Stimulated activated CD8-positive, alpha-beta memory T cell treated with anti-CD3 and anti-CD28 coated beads, Interleukin-12 subunit alpha, Interleukin-12 subunit beta, amount 100 ng/mL, for 1 hour (primary cell): ENCODE data around the gene MSI1.
A peak's percentile ranks its signal among the peaks of the same experiment; 100 is the strongest.

Experiments
- DNase-seq: peaks from one replicate; pipeline ENCODE4 v3.0.0-alpha.2; 2020; ENCODE audit warnings: low read depth

The MSI1 gene

GRCh38 chr12:120321382-120322202 lies 47.4 kb downstream of the MSI1 start:
- no peak for DNase-seq

GRCh38 chr12:120317224-120318105 lies 51.5 kb downstream of the MSI1 start:
- DNase-seq: peak; percentile 100

GRCh38 chr12:120316798-120317223 lies 52.2 kb downstream of the MSI1 start:
- DNase-seq: no peak

- no peak for DNase-seq
These were observed 54.7 kb downstream of the MSI1 start for GRCh38 chr12:120314220-120314619.

GRCh38 chr12:120301962-120302815 lies 66.8 kb downstream of the MSI1 start, which contains the start of gene SIRT4:
TSS of gene SIRT4 (plus strand) at chr12:120302321. CDS start at chr12:120303562, 1,241 bp downstream.
- peak; percentile 86 for DNase-seq

- DNase-seq: peak; percentile 58
These were observed 76.1 kb downstream of the MSI1 start, which contains the start of gene RNU4-1 for GRCh38 chr12:120292661-120293531. TSS of gene RNU4-1 (minus strand) at chr12:120293237.

- DNase-seq: no peak
These were observed 76.6 kb downstream of the MSI1 start for GRCh38 chr12:120292411-120292660.
